ENCODE results near the gene PRCC. TPM values are rescaled to one million over a fixed set of nuclear protein-coding genes. Genes with fewer than 3 reads are reported as not detected.
A peak's percentile ranks its signal among the peaks of the same experiment; 100 is the strongest.

PRCC gene
- total and polyA plus RNA-seq, 2 of the 13 experiments (the other 11 are each of a cell fraction or from before 2014, with no cell fraction given): 24.2 to 40.5 TPM

GRCh38 chr1:156751757-156752481 is 15.4 kb upstream of the PRCC start (continued):
- TF ChIP-seq PCBP1 (IDR thresholded peaks at IDR 0.05; ENCODE audit: borderline replicate concordance, low read depth, low read length): no peak
- no peak for TF ChIP-seq ZNF644 (CRISPR knock-in tag; IDR thresholded peaks at IDR 0.05; ENCODE audit: low read depth)
- no peak for TF ChIP-seq SYNCRIP (IDR thresholded peaks at IDR 0.05; ENCODE audit: insufficient read depth, low read depth, low read length)
- TF ChIP-seq KAT8 (CRISPR knock-in tag; IDR thresholded peaks at IDR 0.05): peak; percentile 76
- no peak for TF ChIP-seq NCOR1 (IDR thresholded peaks at IDR 0.05; ENCODE audit: borderline replicate concordance, low read length)
- 0 out of 2 replicates have a peak, but pooled peaks have one; percentile 45 for TF ChIP-seq ZNF672 (CRISPR knock-in tag; IDR thresholded peaks at IDR 0.05)
- 0 out of 2 replicates have a peak, but pooled peaks have one; percentile 30 for TF ChIP-seq FOXO4 (CRISPR knock-in tag; conservative IDR thresholded peaks at IDR 0.05)
- TF ChIP-seq, protein P1, sequence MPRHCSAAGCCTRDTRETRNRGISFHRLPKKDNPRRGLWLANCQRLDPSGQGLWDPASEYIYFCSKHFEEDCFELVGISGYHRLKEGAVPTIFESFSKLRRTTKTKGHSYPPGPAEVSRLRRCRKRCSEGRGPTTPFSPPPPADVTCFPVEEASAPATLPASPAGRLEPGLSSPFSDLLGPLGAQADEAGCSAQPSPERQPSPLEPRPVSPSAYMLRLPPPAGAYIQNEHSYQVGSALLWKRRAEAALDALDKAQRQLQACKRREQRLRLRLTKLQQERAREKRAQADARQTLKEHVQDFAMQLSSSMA (CRISPR knock-in tag; IDR thresholded peaks at IDR 0.05): peak; percentile 88; the same call in 1 of the 2 replicates
- TF ChIP-seq ZNF556 (CRISPR knock-in tag; IDR thresholded peaks at IDR 0.05; ENCODE audit: borderline replicate concordance): peak; percentile 79
- 0 out of 2 replicates have a peak, but pooled peaks have one; percentile 29 for TF ChIP-seq PPARG (CRISPR knock-in tag; conservative IDR thresholded peaks at IDR 0.05)
- TF ChIP-seq LBX2 (CRISPR knock-in tag; IDR thresholded peaks at IDR 0.05; ENCODE audit: borderline replicate concordance): no peak; the same call in 1 of the 2 replicates
- no peak for TF ChIP-seq MEF2D (CRISPR knock-in tag; IDR thresholded peaks at IDR 0.05)
- no peak; the same call in 1 of the 2 replicates for TF ChIP-seq TSC22D2 (CRISPR knock-in tag; IDR thresholded peaks at IDR 0.05; ENCODE audit: borderline replicate concordance)
- TF ChIP-seq, protein P2, sequence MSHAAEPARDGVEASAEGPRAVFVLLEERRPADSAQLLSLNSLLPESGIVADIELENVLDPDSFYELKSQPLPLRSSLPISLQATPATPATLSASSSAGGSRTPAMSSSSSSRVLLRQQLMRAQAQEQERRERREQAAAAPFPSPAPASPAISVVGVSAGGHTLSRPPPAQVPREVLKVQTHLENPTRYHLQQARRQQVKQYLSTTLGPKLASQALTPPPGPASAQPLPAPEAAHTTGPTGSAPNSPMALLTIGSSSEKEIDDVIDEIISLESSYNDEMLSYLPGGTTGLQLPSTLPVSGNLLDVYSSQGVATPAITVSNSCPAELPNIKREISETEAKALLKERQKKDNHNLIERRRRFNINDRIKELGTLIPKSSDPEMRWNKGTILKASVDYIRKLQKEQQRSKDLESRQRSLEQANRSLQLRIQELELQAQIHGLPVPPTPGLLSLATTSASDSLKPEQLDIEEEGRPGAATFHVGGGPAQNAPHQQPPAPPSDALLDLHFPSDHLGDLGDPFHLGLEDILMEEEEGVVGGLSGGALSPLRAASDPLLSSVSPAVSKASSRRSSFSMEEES (CRISPR knock-in tag; IDR thresholded peaks at IDR 0.05): peak; percentile 39; the same call in 1 of the 2 replicates
- peak; percentile 73; the same call in 1 of the 2 replicates for TF ChIP-seq ZBTB8A (CRISPR knock-in tag; IDR thresholded peaks at IDR 0.05; ENCODE audit: borderline replicate concordance, low read depth)
- no peak for TF ChIP-seq MLXIP (CRISPR knock-in tag; IDR thresholded peaks at IDR 0.05; ENCODE audit: borderline replicate concordance)
- 0 out of 2 replicates have a peak, but pooled peaks have one; percentile 54 for TF ChIP-seq NKX3-1 (CRISPR knock-in tag; IDR thresholded peaks at IDR 0.05)
- no peak for TF ChIP-seq SCMH1 (CRISPR knock-in tag; IDR thresholded peaks at IDR 0.05; ENCODE audit: borderline replicate concordance)
- 0 out of 2 replicates have a peak, but pooled peaks have one; percentile 37 for TF ChIP-seq ZNF572 (CRISPR knock-in tag; IDR thresholded peaks at IDR 0.05)
- TF ChIP-seq RBAK (CRISPR knock-in tag; IDR thresholded peaks at IDR 0.05): no peak
- TF ChIP-seq ZNF839 (CRISPR knock-in tag; IDR thresholded peaks at IDR 0.05; ENCODE audit: borderline replicate concordance): peak; percentile 34; the same call in 1 of the 2 replicates
- TF ChIP-seq STAT5B (CRISPR knock-in tag; IDR thresholded peaks at IDR 0.05): no peak
- TF ChIP-seq POLR2AphosphoS2 (IDR thresholded peaks at IDR 0.05; ENCODE audit: low read depth, low read length): no peak
